BE2C (cell line): ENCODE data around the gene TRIM25.

Source experiments
- DNase-seq: peaks from one replicate; pipeline ENCODE4 v3.0.0-alpha.2; 2020
- H3K27me3 ChIP-seq: fragments of 250-450 bp; sonication (Bioruptor Pico); 2 replicates; pipeline ENCODE4 v1.5.1; 2020; ENCODE audit warnings: mild to moderate bottlenecking
- H3K36me3 ChIP-seq: fragments of 250-450 bp; sonication (Bioruptor Pico); 2 replicates; pipeline ENCODE4 v1.5.1; 2020; ENCODE audit warnings: mild to moderate bottlenecking
- H3K4me1 ChIP-seq: fragments of 250-450 bp; sonication (Bioruptor Pico); 2 replicates; pipeline ENCODE4 v1.5.1; 2020
- H3K4me3 ChIP-seq: 2 replicates; pipeline ENCODE4 v1.5.1; 2011; ENCODE audit warnings: low read depth, low read length
- H3K9me3 ChIP-seq: fragments of 250-450 bp; sonication (Bioruptor Pico); 2 replicates; pipeline ENCODE4 v1.5.1; 2020
- TF ChIP-seq, protein P1 (sequence below): IDR thresholded peaks from 2 replicates; pipeline ENCODE4 v1.5.1; 2012; ENCODE audit warnings: mild to moderate bottlenecking, low read depth, low read length

TRIM25 gene

DNA sequence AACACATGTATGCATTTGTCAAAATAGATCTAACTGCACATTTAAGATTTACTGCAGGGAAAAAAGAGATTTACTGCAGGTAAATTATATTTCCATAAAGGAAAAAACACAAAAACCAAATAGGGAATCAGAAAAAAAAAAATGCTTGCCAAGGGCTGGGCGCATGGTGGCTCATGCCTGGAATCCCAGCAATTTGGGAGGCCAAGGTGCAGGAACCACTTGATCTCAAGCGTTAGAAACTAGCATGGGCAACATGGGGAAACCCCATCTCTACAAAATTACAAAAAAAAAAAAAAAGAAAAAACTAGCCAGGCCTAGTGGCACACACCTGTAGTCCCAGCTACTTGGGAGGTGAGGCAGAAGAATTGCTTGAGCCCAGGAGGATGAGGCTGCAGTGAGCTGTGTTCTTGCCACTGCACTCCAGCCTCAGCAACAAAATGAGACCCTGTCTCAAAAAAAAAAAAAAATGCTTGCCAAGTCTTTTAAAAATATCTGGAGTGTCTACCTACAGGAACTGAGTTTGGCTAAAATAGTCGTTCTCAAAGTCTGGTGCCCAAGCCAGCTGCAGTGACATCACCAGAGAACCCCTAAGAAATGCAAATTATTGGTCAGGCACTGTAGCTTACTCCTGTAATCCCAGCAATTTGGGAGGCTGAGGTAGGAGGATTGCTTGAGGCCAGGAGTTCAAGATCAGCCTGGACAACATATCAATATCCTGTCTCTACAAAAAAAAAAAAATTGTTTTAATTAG is 17.5 kb downstream of the TRIM25 start:
- peaks cover 4% of the 10 kb centered on the region for H3K36me3 ChIP-seq
- no peak overlapping the region for H3K4me3 ChIP-seq
- H3K4me1 ChIP-seq: no peaks in the 10 kb centered on the region
- H3K9me3 ChIP-seq: no peaks in the 10 kb centered on the region
- TF ChIP-seq, protein P1, sequence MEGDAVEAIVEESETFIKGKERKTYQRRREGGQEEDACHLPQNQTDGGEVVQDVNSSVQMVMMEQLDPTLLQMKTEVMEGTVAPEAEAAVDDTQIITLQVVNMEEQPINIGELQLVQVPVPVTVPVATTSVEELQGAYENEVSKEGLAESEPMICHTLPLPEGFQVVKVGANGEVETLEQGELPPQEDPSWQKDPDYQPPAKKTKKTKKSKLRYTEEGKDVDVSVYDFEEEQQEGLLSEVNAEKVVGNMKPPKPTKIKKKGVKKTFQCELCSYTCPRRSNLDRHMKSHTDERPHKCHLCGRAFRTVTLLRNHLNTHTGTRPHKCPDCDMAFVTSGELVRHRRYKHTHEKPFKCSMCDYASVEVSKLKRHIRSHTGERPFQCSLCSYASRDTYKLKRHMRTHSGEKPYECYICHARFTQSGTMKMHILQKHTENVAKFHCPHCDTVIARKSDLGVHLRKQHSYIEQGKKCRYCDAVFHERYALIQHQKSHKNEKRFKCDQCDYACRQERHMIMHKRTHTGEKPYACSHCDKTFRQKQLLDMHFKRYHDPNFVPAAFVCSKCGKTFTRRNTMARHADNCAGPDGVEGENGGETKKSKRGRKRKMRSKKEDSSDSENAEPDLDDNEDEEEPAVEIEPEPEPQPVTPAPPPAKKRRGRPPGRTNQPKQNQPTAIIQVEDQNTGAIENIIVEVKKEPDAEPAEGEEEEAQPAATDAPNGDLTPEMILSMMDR: no peak
- no peaks in the 10 kb centered on the region for H3K27me3 ChIP-seq
- no peak for DNase-seq

DNA sequence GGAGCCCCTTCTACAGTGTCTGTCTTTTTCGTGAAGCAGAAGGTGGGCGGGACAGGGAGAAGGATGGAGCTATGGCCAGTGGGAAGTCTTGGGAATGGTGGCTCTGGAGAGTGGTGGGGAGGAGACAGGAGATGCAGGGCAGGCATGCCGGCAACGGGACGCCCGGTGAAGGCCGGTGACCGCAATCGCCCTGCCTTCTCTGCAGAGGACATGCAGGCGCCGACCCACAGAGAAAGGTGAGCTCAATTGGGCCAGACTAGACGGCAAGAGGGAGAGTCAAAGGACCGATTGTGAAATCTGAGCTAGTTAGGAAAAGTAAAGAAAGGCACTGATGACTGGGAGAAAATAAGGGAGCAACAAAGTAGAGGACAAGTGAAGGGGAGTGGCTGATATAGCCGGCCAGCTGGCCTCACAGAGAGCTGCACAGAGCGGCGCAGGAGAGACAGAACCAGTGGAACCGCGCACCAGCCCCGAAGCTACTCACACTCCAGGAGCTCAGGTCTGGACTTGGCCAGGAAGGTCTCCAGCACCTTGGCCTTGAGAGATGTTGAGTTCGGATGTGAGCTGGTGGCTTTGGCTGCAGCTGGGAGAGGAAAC is 18.9 kb downstream of the TRIM25 start:
- Histone ChIP-seq H3K4me1 (no peaks in the 10 kb centered on the region), H3K36me3 (peaks cover 4% of the 10 kb centered on the region), H3K9me3 (no peaks in the 10 kb centered on the region), H3K4me3 (no peak overlapping the region), H3K27me3 (no peaks in the 10 kb centered on the region)
- TF ChIP-seq, protein P1: no peak
- no peak for DNase-seq

DNA sequence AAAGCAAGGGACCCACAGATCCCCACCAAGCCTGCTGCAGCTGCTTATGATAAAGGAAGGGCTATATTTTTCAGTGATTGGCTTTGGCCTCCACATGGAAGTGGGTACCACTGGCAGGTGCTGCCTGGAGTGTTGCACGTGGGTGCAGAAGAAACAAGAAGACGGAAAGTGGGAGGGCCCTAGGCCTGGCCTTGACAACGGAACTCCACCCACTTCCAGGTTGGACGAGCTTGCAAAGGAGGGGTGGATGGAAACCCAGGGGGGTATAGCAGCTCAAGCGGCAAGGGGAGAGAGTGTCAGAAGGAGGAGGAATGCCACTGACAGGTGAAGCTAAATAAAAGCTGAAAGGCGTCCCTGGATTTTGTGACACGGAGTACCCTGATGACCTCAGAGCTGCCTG is 20.3 kb downstream of the TRIM25 start:
- Histone ChIP-seq H3K4me3 (no peak overlapping the region), H3K36me3 (no peaks in the 10 kb centered on the region; the same call in 1 of the 2 replicates), H3K4me1 (no peaks in the 10 kb centered on the region), H3K9me3 (no peaks in the 10 kb centered on the region; the same call in 1 of the 2 replicates), H3K27me3 (no peaks in the 10 kb centered on the region)
- no peak for DNase-seq
- TF ChIP-seq, protein P1: no peak

DNA sequence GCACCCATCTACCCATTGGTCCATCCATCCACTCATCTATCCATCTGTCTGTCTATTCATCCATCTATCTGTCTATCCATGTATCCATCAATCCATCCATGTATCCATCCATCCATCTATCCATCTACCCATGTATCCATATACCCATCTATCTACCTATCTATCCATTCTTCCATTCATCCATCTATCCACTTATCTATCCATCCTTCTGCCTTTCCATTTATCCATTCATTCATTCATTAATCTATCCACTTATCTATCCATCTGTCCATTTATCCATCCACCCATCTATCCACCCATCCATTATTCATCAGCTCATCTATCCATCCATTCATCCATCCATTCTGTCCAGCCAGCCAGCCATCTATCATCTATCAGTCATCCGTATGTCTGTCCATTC is 21.5 kb downstream of the TRIM25 start:
- Histone ChIP-seq H3K36me3 (no peaks in the 10 kb centered on the region; the same call in 1 of the 2 replicates), H3K27me3 (no peaks in the 10 kb centered on the region), H3K9me3 (no peaks in the 10 kb centered on the region; the same call in 1 of the 2 replicates), H3K4me3 (no peak overlapping the region), H3K4me1 (no peaks in the 10 kb centered on the region)
- no peak for DNase-seq
- TF ChIP-seq, protein P1: no peak

DNA sequence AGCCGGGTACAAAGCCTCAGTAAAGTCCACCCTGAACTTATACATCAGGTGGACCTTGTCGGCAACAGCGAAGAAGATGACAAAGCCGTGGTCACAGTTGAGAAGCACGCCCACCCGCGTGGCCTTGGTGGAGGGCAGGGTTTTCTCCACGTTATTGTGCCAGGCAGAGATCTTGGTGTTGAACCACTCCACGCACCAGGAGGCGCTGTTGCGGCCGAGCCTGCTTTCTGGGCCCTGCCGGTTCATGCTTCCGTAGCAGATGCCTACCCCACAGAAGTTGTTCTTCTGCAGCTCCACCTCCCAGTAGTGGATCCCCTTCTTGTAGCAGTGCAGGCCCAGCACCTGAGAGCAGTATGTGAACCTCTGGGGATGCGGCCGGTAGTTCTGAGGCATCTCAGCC is 22.1 kb downstream of the TRIM25 start:
- peak; percentile 29 for DNase-seq
- Histone ChIP-seq H3K4me1 (no peaks in the 10 kb centered on the region), H3K9me3 (no peaks in the 10 kb centered on the region; the same call in 1 of the 2 replicates), H3K36me3 (no peaks in the 10 kb centered on the region; the same call in 1 of the 2 replicates), H3K27me3 (no peaks in the 10 kb centered on the region), H3K4me3 (no peak overlapping the region)
- TF ChIP-seq, protein P1: peak; percentile 42
